Testis (tissue), 2 donors: ENCODE results near the gene REST.

Experiments used
- CTCF ChIP-seq, 3 experiments: fragments of 450-650 bp in 2 of 3; fragments of 200-600 bp in 1 of 3; sonication (generic) in 1 of 3; IDR thresholded peaks; one replicate each; pipeline ENCODE4 v1.5.1; 2016 to 2019; ENCODE audit warnings: antibody characterized with exemption in 3 of 3, mild to moderate bottlenecking in 2 of 3, moderate library complexity in 1 of 3
- POLR2A ChIP-seq: fragments of 450-650 bp; IDR thresholded peaks from one replicate; pipeline ENCODE4 v1.6.1; 2017; ENCODE audit warnings: antibody characterized with exemption, mild to moderate bottlenecking, moderate library complexity

- no peak for TF ChIP-seq CTCF (IDR thresholded peaks at IDR 0.05)
- no peak for TF ChIP-seq POLR2A
Observed at GRCh38 chr4:56971383-56971782, 63.7 kb downstream of the REST start.
